MCF 10A (cell line): Measurements from ENCODE around the gene RFX1. TPM values are rescaled to one million over a fixed set of nuclear protein-coding genes. Genes with fewer than 3 reads are reported as not detected.

Experiments used
- BruUV-seq: library from RNA; stranded (reverse); fragments of 400-500 nt; replicated peaks from 2 replicates; lab custom pipeline; 2021; lab: Mats Ljungman, UMichigan
- CTCF ChIA-PET: fragments of 300-600 bp; sonication (Branson Sonifier 250); formaldehyde crosslinking; extraction: SDS; loops from one replicate; lab custom pipeline; 2021; ENCODE audit warnings: antibody characterized with exemption, inconsistent platforms; lab: Yijun Ruan, JAX
- POLR2A ChIA-PET: fragments of 300-600, 350-650 bp; sonication (Branson Sonifier 250); formaldehyde crosslinking; extraction: SDS; loops from one replicate; lab custom pipeline; 2020; ENCODE audit warnings: antibody characterized with exemption, inconsistent platforms; lab: Yijun Ruan, JAX
- DNase-seq: peaks from one replicate; pipeline ENCODE4 v3.0.0-alpha.2; 2018; ENCODE audit not compliant: unreplicated experiment
- H3K27ac Mint-ChIP-seq: one replicate; pipeline ENCODE4 v1.8.0; 2022; ENCODE audit warnings: mild to moderate bottlenecking, low read depth, mixed read lengths; ENCODE audit not compliant: unreplicated experiment
- H3K27me3 Mint-ChIP-seq: one replicate; pipeline ENCODE4 v1.8.0; 2022; ENCODE audit warnings: mixed read lengths; ENCODE audit not compliant: insufficient read depth, unreplicated experiment
- H3K36me3 Mint-ChIP-seq: one replicate; pipeline ENCODE4 v1.8.0; 2022; ENCODE audit warnings: mild to moderate bottlenecking, moderate library complexity, mixed read lengths; ENCODE audit not compliant: insufficient read depth, unreplicated experiment
- H3K4me1 Mint-ChIP-seq: one replicate; pipeline ENCODE4 v1.8.0; 2022; ENCODE audit warnings: mixed read lengths; ENCODE audit not compliant: insufficient read depth, unreplicated experiment
- H3K4me3 Mint-ChIP-seq: one replicate; pipeline ENCODE4 v1.8.0; 2022; ENCODE audit warnings: mild to moderate bottlenecking, moderate library complexity, mixed read lengths; ENCODE audit not compliant: unreplicated experiment
- H3K9me3 Mint-ChIP-seq: one replicate; pipeline ENCODE4 v1.8.0; 2022; ENCODE audit warnings: mixed read lengths; ENCODE audit not compliant: unreplicated experiment
- intact Hi-C: fragments of 100-400 bp; cut with micrococcal nuclease; formaldehyde crosslinking; loops from 2 replicates; pipeline ENCODE4 v1.14.1; 2022
- total RNA-seq: library from RNA; stranded (reverse); gene quantifications from 2 replicates; pipeline ENCODE4 v1.2.3, GENCODE V29; 2022
- TF ChIP-seq, protein P1 (sequence below): fragments of 200-600 bp; IDR thresholded peaks from one replicate; pipeline ENCODE4 v1.8.0; 2022; ENCODE audit warnings: antibody characterized with exemption, mild to moderate bottlenecking; ENCODE audit not compliant: unreplicated experiment

RFX1 gene
- total RNA-seq, 1 experiment from 2014 or later, result 16.8 TPM

DNA sequence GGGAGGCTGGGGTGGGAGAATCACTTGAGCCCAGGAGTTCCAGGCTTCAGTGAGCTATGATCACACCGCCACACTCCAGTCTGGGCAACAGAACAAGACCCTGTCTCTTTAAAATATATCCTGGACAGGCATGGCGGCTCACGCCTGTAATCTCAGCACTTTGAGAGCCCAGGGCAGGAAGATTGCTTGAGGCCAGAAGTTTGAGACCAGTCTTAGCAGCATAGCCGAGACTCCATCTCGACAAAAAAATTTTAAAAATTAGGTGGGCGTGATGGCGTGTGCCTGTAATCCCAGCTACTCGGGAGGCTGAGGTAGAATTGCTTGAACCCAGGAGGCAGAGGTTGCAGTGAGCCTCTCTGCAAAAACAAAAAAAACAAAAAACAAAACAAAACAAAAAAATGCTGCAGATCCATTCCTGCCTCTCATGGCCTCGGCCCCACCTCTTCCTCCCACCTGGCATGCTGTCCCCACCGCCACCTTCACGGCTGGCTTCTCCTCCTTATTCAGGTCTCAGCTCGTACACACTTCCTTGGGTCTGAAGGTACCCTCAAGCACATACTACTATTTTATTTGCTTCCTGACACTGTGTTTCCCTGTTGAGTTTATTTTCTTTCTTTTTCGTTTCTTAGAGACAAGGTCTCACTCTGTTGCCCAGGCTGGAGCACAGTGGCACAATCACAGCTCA is 5.3 kb downstream of the RFX1 start:
- Mint-ChIP-seq H3K27ac (no peak overlapping the region), H3K27me3 (no peaks in the 10 kb centered on the region), H3K4me1 (peaks cover 4% of the 10 kb centered on the region), H3K36me3 (peaks cover 8% of the 10 kb centered on the region), H3K9me3 (no peaks in the 10 kb centered on the region), H3K4me3 (no peak overlapping the region)
- no TSS peak for BruUV-seq
- TF ChIP-seq, protein P1, sequence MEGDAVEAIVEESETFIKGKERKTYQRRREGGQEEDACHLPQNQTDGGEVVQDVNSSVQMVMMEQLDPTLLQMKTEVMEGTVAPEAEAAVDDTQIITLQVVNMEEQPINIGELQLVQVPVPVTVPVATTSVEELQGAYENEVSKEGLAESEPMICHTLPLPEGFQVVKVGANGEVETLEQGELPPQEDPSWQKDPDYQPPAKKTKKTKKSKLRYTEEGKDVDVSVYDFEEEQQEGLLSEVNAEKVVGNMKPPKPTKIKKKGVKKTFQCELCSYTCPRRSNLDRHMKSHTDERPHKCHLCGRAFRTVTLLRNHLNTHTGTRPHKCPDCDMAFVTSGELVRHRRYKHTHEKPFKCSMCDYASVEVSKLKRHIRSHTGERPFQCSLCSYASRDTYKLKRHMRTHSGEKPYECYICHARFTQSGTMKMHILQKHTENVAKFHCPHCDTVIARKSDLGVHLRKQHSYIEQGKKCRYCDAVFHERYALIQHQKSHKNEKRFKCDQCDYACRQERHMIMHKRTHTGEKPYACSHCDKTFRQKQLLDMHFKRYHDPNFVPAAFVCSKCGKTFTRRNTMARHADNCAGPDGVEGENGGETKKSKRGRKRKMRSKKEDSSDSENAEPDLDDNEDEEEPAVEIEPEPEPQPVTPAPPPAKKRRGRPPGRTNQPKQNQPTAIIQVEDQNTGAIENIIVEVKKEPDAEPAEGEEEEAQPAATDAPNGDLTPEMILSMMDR, result no peak
- DNase-seq, result no peak
- ChIA-PET POLR2A (interaction anchor here (0.6 to 1.5 kb wide), 3 partner anchors 18 to 238 kb away, joined by 3 read pairs; no protein-coding TSS in a partner anchor), CTCF (interaction anchor here (0.5 to 0.7 kb wide), 2 partner anchors 136 to 348 kb away, joined by 3 to 5 read pairs; partner anchors contain the start of gene ASF1B)
- intact Hi-C loops, result no loop called here

DNA sequence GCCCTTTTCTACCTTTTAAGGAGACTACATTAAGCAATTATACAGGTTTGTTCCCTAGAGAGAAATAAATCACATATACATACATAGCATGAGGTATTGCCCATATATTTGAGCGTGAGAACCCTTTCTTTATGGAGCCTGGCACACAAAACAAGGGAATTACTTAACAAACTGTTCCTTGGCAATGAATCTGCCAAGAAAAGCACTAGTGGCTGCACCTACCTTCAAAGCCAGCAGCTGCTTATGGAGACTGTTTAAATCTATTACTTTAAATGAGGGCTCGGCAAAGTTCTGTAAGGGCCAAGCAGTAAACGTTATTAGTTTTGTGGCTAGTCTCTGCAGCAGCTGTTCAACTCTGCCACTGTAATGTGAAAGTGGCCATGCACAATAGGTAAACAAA is 7.0 kb downstream of the RFX1 start:
- H3K27ac Mint-ChIP-seq, result no peak overlapping the region
- DNase-seq, result no peak
- H3K27me3 Mint-ChIP-seq, result no peaks in the 10 kb centered on the region
- CTCF ChIA-PET, result interaction anchor here (1.0 kb wide), 1 partner anchor 45 kb away, joined by 3 read pairs; no protein-coding TSS in a partner anchor
- TF ChIP-seq, protein P1, result no peak
- peaks cover 4% of the 10 kb centered on the region for H3K4me1 Mint-ChIP-seq
- no peaks in the 10 kb centered on the region for H3K9me3 Mint-ChIP-seq
- BruUV-seq, result no TSS peak
- H3K36me3 Mint-ChIP-seq, result peaks cover 14% of the 10 kb centered on the region
- POLR2A ChIA-PET, result no interaction called here
- intact Hi-C loops, result no loop called here
- no peak overlapping the region for H3K4me3 Mint-ChIP-seq

DNA sequence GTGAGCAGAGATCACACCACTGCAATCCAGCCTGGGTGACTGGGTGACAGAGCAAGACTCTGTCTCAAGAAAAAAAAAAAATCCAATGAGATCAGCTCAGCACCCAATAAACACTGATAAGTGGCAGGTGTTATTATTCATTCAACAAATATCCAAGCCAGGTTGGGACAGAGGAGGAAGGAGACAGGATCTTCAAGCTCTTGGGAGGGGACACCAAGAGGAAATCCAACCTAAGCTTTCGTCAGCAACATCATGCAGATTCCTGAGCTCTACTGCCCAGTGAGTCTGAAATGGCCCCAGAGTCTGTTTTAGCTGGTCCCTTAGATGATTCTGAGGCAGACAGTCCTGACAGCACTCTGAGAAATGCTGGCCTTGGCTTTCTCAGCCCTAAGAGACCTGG is 7.7 kb downstream of the RFX1 start:
- no peak for DNase-seq
- TF ChIP-seq, protein P1, result no peak
- POLR2A ChIA-PET, result no interaction called here
- Mint-ChIP-seq H3K27ac (no peak overlapping the region), H3K4me3 (no peak overlapping the region), H3K27me3 (no peaks in the 10 kb centered on the region), H3K4me1 (peaks cover 4% of the 10 kb centered on the region), H3K9me3 (no peaks in the 10 kb centered on the region), H3K36me3 (peaks cover 14% of the 10 kb centered on the region)
- intact Hi-C loops, result no loop called here
- BruUV-seq, result no TSS peak
- CTCF ChIA-PET, result interaction anchor here (1.0 kb wide), 1 partner anchor 45 kb away, joined by 3 read pairs; no protein-coding TSS in a partner anchor

DNA sequence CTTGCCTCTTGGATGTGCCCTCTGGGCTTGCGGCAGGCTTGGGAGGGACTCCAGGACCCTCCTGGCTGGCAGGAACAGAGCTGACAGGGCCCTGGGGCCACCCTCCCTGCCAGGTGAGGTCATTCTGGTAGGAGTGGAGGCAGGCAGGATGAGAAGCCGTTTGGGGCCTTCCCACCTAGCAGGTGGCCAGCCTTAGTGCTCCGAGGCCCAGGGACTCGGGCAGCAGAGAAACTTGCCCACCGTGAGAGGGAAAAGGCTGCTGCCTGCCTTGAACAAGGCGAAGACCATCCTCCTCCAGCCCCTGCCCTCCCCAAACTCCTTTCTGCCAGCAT is 8.5 kb downstream of the RFX1 start:
- Mint-ChIP-seq H3K4me3 (no peak overlapping the region), H3K27me3 (no peaks in the 10 kb centered on the region), H3K4me1 (no peaks in the 10 kb centered on the region), H3K9me3 (no peaks in the 10 kb centered on the region), H3K36me3 (peaks cover 13% of the 10 kb centered on the region), H3K27ac (no peak overlapping the region)
- TF ChIP-seq, protein P1, result no peak
- POLR2A ChIA-PET, result no interaction called here
- intact Hi-C loops, result no loop called here
- BruUV-seq, result no TSS peak
- CTCF ChIA-PET, result interaction anchor here (0.6 kb wide), 1 partner anchor 28 kb away, joined by 3 read pairs; no protein-coding TSS in a partner anchor
- DNase-seq, result no peak
